ENCODE measurements around the gene SLC12A9.

GRCh38 chr7:100891568-100892247, 39.2 kb downstream of the SLC12A9 start:
- TF ChIP-seq POLR2AphosphoS5 (IDR thresholded peaks at IDR 0.05) (no peak), CTCF (IDR thresholded peaks at IDR 0.05) (no peak)
